NB4 (cell line): ENCODE data around the gene DUSP10.

Experiments
- DNase-seq: peaks from one replicate; pipeline ENCODE4 v3.0.0; 2010; ENCODE audit warnings: low read depth
- H3K4me3 ChIP-seq: one replicate; pipeline ENCODE4 v1.5.1; 2011; ENCODE audit warnings: mild to moderate bottlenecking, low read depth, low read length, moderate library complexity
- CTCF ChIP-seq: IDR thresholded peaks from one replicate; pipeline ENCODE4 v1.5.1; 2012; ENCODE audit warnings: low read depth, low read length
- MAX ChIP-seq: IDR thresholded peaks from 2 replicates; pipeline ENCODE4 v1.6.1; 2011; ENCODE audit warnings: low read depth, low read length
- MYC ChIP-seq: IDR thresholded peaks from 2 replicates; pipeline ENCODE4 v1.6.1; 2011; ENCODE audit warnings: low read depth, low read length
- POLR2A ChIP-seq: IDR thresholded peaks from 2 replicates; pipeline ENCODE4 v1.6.1; 2011; ENCODE audit warnings: mild to moderate bottlenecking; ENCODE audit not compliant: insufficient read length; ENCODE audit errors: extremely low read depth

DUSP10 gene

GRCh38 chr1:221782477-221782876 is 40.6 kb upstream of the DUSP10 start:
- no peak for TF ChIP-seq MAX
- TF ChIP-seq MYC = no peak
- TF ChIP-seq POLR2A = no peak
- TF ChIP-seq CTCF = no peak
- no peak for DNase-seq
- no peak overlapping the region for H3K4me3 ChIP-seq

- TF ChIP-seq POLR2A = no peak
- TF ChIP-seq MAX = no peak
- TF ChIP-seq CTCF = no peak
- H3K4me3 ChIP-seq = no peak overlapping the region
- peak; percentile 40 for DNase-seq
Measured at GRCh38 chr1:221781102-221781755, 39.3 kb upstream of the DUSP10 start.

GRCh38 chr1:221780175-221780574 is 38.3 kb upstream of the DUSP10 start:
- H3K4me3 ChIP-seq = no peak overlapping the region
- DNase-seq = no peak
- TF ChIP-seq POLR2A = no peak
- no peak for TF ChIP-seq CTCF
- no peak for TF ChIP-seq MYC
- no peak for TF ChIP-seq MAX

GRCh38 chr1:221779771-221780170 is 37.9 kb upstream of the DUSP10 start:
- no peak for DNase-seq
- TF ChIP-seq MAX (no peak), MYC (no peak), CTCF (no peak), POLR2A (no peak)
- H3K4me3 ChIP-seq = no peak overlapping the region

- TF ChIP-seq POLR2A (no peak), MYC (no peak), MAX (no peak), CTCF (no peak)
- no peak overlapping the region for H3K4me3 ChIP-seq
Measured at GRCh38 chr1:221778535-221779142, 36.8 kb upstream of the DUSP10 start.

More at GRCh38 chr1:221778535-221779142, 36.8 kb upstream of the DUSP10 start:
- DNase-seq = peak; percentile 37
